ENCODE measurements around the gene LAIR1. TPM values are rescaled to one million over a fixed set of nuclear protein-coding genes. Genes with fewer than 3 reads are reported as not detected.
"Not testable (repeated sequence)": the region's sequence is repeated elsewhere in the genome, so short reads cannot be mapped to it uniquely, and the experiment has no call there.

LAIR1 gene
- total RNA-seq, 1 donor from 2014 or later, result not detected

GRCh38 chr19:54383330-54383729, 18.6 kb upstream of the LAIR1 start:
- H3K4me1 ChIP-seq, result no peaks in the 10 kb centered on the region
- DNase-seq (ENCODE audit: low spot score), result no peak
- no peak for TF ChIP-seq EZH2 (IDR thresholded peaks at IDR 0.05)
- H3K27ac ChIP-seq, result no peak overlapping the region
- no peak overlapping the region for H2AFZ ChIP-seq (replicated peaks)
- no peak overlapping the region for H3K4me3 ChIP-seq
- peaks cover 41% of the 10 kb centered on the region for H3K27me3 ChIP-seq
- H3K4me2 ChIP-seq, result no peak overlapping the region
- H3K9me3 ChIP-seq (ENCODE audit: low read depth), result no peaks in the 10 kb centered on the region
- Mint-ChIP-seq H3K27ac (no peak overlapping the region), H3K4me3 (no peak overlapping the region), H3K27me3 (ENCODE audit: insufficient read depth, low read depth) (peaks cover 8% of the 10 kb centered on the region), H3K36me3 (no peaks in the 10 kb centered on the region), H3K9me3 (no peaks in the 10 kb centered on the region), H3K4me1 (peaks cover 3% of the 10 kb centered on the region)
- H3K79me2 ChIP-seq (ENCODE audit: low read depth), result no peaks in the 10 kb centered on the region
- no peaks in the 10 kb centered on the region for H3K36me3 ChIP-seq
- H3K9ac ChIP-seq, result no peak overlapping the region
- no peaks in the 10 kb centered on the region for H3F3A ChIP-seq (ENCODE audit: low read depth)
- no peaks in the 10 kb centered on the region for H4K20me1 ChIP-seq (ENCODE audit: low read depth)

GRCh38 chr19:54382041-54382440, 17.3 kb upstream of the LAIR1 start:
- not testable (repeated sequence) for H3K9me3 Mint-ChIP-seq

DNA sequence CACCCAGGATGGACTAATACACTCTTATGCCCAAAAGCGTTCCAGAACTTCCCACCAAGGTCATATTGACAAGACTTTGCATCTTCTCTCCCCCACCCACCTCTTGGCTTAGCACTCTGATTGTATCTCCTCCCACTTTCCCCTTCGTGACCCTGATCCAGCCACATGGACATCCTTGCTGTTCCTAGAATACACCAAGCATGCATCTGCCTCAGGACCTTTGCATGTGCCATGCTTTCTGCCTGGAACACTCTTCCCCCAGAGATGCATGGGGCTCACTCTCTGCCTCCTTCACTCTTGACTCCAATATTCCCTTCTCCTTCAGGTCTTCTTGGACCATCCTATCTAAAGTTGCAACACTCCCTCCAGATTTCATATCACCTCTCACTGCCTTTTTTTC, 16.2 kb upstream of the LAIR1 start:
- DNase-seq (ENCODE audit: low spot score), result no peak
- peaks cover 4% of the 10 kb centered on the region for H3K27me3 Mint-ChIP-seq (ENCODE audit: insufficient read depth, low read depth)
- H3K36me3 Mint-ChIP-seq, result no peaks in the 10 kb centered on the region
- TF ChIP-seq EZH2 (IDR thresholded peaks at IDR 0.05) (no peak), EZH2phosphoT487 (IDR thresholded peaks at IDR 0.05) (no peak)
- peaks cover 3% of the 10 kb centered on the region for H3K9me3 Mint-ChIP-seq
- Histone ChIP-seq H3K36me3 (no peaks in the 10 kb centered on the region), H3K79me2 (ENCODE audit: low read depth) (no peaks in the 10 kb centered on the region), H3K9me3 (ENCODE audit: low read depth) (no peaks in the 10 kb centered on the region), H3K9ac (no peak overlapping the region), H3K4me2 (no peak overlapping the region), H4K20me1 (ENCODE audit: low read depth) (no peaks in the 10 kb centered on the region), H3K27ac (no peak overlapping the region), H3K4me1 (no peaks in the 10 kb centered on the region), H3K27me3 (peaks cover 20% of the 10 kb centered on the region), H3F3A (ENCODE audit: low read depth) (no peaks in the 10 kb centered on the region), H2AFZ (replicated peaks) (no peak overlapping the region), H3K4me3 (no peak overlapping the region)
- no peak overlapping the region for H3K27ac Mint-ChIP-seq
- H3K4me1 Mint-ChIP-seq, result no peaks in the 10 kb centered on the region
- no peak overlapping the region for H3K4me3 Mint-ChIP-seq

More at GRCh38 chr19:54382041-54382440, 17.3 kb upstream of the LAIR1 start:
- not testable (repeated sequence) for H2AFZ ChIP-seq (replicated peaks); H3K4me1 Mint-ChIP-seq; H3K9me3 ChIP-seq (ENCODE audit: low read depth); DNase-seq (ENCODE audit: low spot score); H3K36me3 ChIP-seq; H3K4me3 ChIP-seq; H3K4me3 Mint-ChIP-seq; H3K4me1 ChIP-seq; H3K27ac ChIP-seq; H3K27me3 Mint-ChIP-seq (ENCODE audit: insufficient read depth, low read depth); H3K79me2 ChIP-seq (ENCODE audit: low read depth); H4K20me1 ChIP-seq (ENCODE audit: low read depth); H3K4me2 ChIP-seq; H3K27ac Mint-ChIP-seq; H3K36me3 Mint-ChIP-seq; H3K9ac ChIP-seq; H3F3A ChIP-seq (ENCODE audit: low read depth)
- H3K27me3 ChIP-seq, result peaks cover 30% of the 10 kb centered on the region

DNA sequence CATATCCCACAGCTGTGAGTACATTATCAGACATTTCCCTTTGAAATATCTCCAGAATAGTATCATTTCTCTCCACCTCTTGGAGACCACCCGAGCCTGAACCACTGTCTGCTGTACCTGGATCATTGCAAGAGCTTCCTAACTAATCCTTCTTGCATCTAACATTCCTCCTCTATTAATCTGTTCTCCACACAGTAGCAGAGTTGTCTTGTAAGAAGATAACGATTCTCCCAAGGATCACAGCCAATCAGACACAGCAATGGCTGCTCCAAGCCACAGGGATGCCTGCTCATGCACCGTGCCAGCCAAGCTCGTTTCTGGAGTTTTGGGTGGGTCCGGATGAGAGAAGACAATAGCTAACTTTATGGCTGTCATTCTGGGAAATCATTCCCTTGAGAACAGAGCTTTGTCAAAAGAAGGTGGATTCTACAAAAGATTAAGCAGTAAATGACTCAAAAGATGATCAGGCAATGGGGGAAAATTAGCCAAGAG, 14.5 kb upstream of the LAIR1 start:
- Mint-ChIP-seq H3K27ac (no peak overlapping the region), H3K9me3 (peaks cover 3% of the 10 kb centered on the region)

More for the DNA sequence above, 14.5 kb upstream of the LAIR1 start:
- H4K20me1 ChIP-seq (ENCODE audit: low read depth), result no peaks in the 10 kb centered on the region
- H3K27me3 Mint-ChIP-seq (ENCODE audit: insufficient read depth, low read depth), result peaks cover 4% of the 10 kb centered on the region
- H3K4me3 ChIP-seq, result no peak overlapping the region
- H3K27me3 ChIP-seq, result peaks cover 14% of the 10 kb centered on the region
- no peaks in the 10 kb centered on the region for H3K9me3 ChIP-seq (ENCODE audit: low read depth)
- no peaks in the 10 kb centered on the region for H3K36me3 Mint-ChIP-seq
- H3K36me3 ChIP-seq, result no peaks in the 10 kb centered on the region
- H3K27ac ChIP-seq, result no peak overlapping the region
- DNase-seq (ENCODE audit: low spot score), result no peak
- no peak overlapping the region for H2AFZ ChIP-seq (replicated peaks)
- no peak overlapping the region for H3K9ac ChIP-seq
- H3F3A ChIP-seq (ENCODE audit: low read depth), result no peaks in the 10 kb centered on the region
- TF ChIP-seq EZH2phosphoT487 (IDR thresholded peaks at IDR 0.05) (no peak), EZH2 (IDR thresholded peaks at IDR 0.05) (no peak)
- TF ChIP-seq, protein P1, sequence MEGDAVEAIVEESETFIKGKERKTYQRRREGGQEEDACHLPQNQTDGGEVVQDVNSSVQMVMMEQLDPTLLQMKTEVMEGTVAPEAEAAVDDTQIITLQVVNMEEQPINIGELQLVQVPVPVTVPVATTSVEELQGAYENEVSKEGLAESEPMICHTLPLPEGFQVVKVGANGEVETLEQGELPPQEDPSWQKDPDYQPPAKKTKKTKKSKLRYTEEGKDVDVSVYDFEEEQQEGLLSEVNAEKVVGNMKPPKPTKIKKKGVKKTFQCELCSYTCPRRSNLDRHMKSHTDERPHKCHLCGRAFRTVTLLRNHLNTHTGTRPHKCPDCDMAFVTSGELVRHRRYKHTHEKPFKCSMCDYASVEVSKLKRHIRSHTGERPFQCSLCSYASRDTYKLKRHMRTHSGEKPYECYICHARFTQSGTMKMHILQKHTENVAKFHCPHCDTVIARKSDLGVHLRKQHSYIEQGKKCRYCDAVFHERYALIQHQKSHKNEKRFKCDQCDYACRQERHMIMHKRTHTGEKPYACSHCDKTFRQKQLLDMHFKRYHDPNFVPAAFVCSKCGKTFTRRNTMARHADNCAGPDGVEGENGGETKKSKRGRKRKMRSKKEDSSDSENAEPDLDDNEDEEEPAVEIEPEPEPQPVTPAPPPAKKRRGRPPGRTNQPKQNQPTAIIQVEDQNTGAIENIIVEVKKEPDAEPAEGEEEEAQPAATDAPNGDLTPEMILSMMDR (IDR thresholded peaks at IDR 0.05), result no peak
- H3K79me2 ChIP-seq (ENCODE audit: low read depth), result no peaks in the 10 kb centered on the region
- H3K4me3 Mint-ChIP-seq, result no peak overlapping the region
- H3K4me1 ChIP-seq, result no peaks in the 10 kb centered on the region
- H3K4me1 Mint-ChIP-seq, result no peaks in the 10 kb centered on the region
- no peak overlapping the region for H3K4me2 ChIP-seq

All from neural progenitor cell (in vitro differentiated cells).